ENCODE data around the gene GLRX3.

DNA sequence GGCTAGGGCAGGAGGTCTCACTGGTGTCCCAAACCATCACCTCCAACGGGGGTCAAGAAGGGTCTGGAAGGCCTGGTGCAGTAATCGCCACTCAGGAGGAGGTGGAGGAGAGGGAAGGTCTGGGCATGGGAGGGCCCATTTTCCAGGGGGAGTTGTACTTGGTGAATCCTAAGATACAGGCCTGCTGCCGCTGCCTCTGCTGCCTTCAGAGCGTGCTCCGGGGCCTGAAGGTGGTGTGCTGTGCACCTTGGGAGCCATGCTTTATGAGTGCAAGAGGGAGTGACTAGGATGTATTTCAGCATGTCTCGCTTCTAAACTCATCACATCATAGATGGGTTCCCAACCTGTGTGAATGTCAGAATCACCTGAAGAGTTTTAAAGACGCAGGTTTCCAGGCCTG lies 78.2 kb downstream of the GLRX3 start:
- TF ChIP-seq, protein P1, sequence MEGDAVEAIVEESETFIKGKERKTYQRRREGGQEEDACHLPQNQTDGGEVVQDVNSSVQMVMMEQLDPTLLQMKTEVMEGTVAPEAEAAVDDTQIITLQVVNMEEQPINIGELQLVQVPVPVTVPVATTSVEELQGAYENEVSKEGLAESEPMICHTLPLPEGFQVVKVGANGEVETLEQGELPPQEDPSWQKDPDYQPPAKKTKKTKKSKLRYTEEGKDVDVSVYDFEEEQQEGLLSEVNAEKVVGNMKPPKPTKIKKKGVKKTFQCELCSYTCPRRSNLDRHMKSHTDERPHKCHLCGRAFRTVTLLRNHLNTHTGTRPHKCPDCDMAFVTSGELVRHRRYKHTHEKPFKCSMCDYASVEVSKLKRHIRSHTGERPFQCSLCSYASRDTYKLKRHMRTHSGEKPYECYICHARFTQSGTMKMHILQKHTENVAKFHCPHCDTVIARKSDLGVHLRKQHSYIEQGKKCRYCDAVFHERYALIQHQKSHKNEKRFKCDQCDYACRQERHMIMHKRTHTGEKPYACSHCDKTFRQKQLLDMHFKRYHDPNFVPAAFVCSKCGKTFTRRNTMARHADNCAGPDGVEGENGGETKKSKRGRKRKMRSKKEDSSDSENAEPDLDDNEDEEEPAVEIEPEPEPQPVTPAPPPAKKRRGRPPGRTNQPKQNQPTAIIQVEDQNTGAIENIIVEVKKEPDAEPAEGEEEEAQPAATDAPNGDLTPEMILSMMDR (IDR thresholded peaks at IDR 0.05): no peak
- TF ChIP-seq SIN3A (IDR thresholded peaks at IDR 0.05; ENCODE audit: borderline replicate concordance, low read depth, low read length): no peak
- TF ChIP-seq, protein P2, sequence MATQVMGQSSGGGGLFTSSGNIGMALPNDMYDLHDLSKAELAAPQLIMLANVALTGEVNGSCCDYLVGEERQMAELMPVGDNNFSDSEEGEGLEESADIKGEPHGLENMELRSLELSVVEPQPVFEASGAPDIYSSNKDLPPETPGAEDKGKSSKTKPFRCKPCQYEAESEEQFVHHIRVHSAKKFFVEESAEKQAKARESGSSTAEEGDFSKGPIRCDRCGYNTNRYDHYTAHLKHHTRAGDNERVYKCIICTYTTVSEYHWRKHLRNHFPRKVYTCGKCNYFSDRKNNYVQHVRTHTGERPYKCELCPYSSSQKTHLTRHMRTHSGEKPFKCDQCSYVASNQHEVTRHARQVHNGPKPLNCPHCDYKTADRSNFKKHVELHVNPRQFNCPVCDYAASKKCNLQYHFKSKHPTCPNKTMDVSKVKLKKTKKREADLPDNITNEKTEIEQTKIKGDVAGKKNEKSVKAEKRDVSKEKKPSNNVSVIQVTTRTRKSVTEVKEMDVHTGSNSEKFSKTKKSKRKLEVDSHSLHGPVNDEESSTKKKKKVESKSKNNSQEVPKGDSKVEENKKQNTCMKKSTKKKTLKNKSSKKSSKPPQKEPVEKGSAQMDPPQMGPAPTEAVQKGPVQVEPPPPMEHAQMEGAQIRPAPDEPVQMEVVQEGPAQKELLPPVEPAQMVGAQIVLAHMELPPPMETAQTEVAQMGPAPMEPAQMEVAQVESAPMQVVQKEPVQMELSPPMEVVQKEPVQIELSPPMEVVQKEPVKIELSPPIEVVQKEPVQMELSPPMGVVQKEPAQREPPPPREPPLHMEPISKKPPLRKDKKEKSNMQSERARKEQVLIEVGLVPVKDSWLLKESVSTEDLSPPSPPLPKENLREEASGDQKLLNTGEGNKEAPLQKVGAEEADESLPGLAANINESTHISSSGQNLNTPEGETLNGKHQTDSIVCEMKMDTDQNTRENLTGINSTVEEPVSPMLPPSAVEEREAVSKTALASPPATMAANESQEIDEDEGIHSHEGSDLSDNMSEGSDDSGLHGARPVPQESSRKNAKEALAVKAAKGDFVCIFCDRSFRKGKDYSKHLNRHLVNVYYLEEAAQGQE (IDR thresholded peaks at IDR 0.05; ENCODE audit: low read depth, low read length): no peak
- no peak for TF ChIP-seq SMC3 (IDR thresholded peaks at IDR 0.05; ENCODE audit: low read depth, low read length)
- TF ChIP-seq EP300 (IDR thresholded peaks at IDR 0.05; ENCODE audit: borderline replicate concordance in 1 of 2, low read depth in 1 of 2, low read length in 1 of 2): no peak
- TF ChIP-seq YY1 (IDR thresholded peaks at IDR 0.05; ENCODE audit: low read depth): no peak
- no peak for TF ChIP-seq RAD21 (IDR thresholded peaks at IDR 0.05; ENCODE audit: low read length)
- no peak for TF ChIP-seq CHD2 (IDR thresholded peaks at IDR 0.05; ENCODE audit: low read length, partially characterized antibody)
- TF ChIP-seq NFIC (IDR thresholded peaks at IDR 0.05; ENCODE audit: borderline replicate concordance): no peak
- TF ChIP-seq, protein P3, sequence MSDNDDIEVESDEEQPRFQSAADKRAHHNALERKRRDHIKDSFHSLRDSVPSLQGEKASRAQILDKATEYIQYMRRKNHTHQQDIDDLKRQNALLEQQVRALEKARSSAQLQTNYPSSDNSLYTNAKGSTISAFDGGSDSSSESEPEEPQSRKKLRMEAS (IDR thresholded peaks at IDR 0.05; ENCODE audit: low read depth): no peak
- TF ChIP-seq POLR2AphosphoS5 (IDR thresholded peaks at IDR 0.05; ENCODE audit: low read depth, low read length): no peak
